HL-60 (cell line): ENCODE results near the gene ESR2.

Source experiments
- DNase-seq, 2 experiments: peaks; one replicate each; pipeline ENCODE4 v3.0.0-alpha.2; 2010 to 2020; ENCODE audit warnings: low read depth in 1 of 2, low spot score in 1 of 2
- H3K27ac ChIP-seq: fragments of 250-450 bp; sonication (Bioruptor Pico); replicated peaks from 2 replicates; pipeline ENCODE4 v1.5.1; 2020; ENCODE audit warnings: mild to moderate bottlenecking, moderate library complexity
- H3K27me3 ChIP-seq: fragments of 250-450 bp; sonication (Bioruptor Pico); 2 replicates; pipeline ENCODE4 v1.5.1; 2021; ENCODE audit warnings: mild to moderate bottlenecking, moderate library complexity; ENCODE audit not compliant: insufficient read depth, poor library complexity, severe bottlenecking
- H3K4me3 ChIP-seq: replicated peaks from 2 replicates; pipeline ENCODE4 v1.5.1; 2011; ENCODE audit warnings: mild to moderate bottlenecking, control low read depth, low read length; ENCODE audit not compliant: insufficient read depth
- CTCF ChIP-seq: IDR thresholded peaks from one replicate; pipeline ENCODE4 v1.5.1; 2011; ENCODE audit warnings: low read length, control low read depth, inconsistent platforms; ENCODE audit not compliant: insufficient read depth
- GABPA ChIP-seq: IDR thresholded peaks from 2 replicates; pipeline ENCODE4 v1.6.1; 2012; ENCODE audit warnings: low read depth
- POLR2AphosphoS5 ChIP-seq: IDR thresholded peaks from 2 replicates; pipeline ENCODE4 v1.6.1; 2012; ENCODE audit warnings: low read depth
- REST ChIP-seq: IDR thresholded peaks from 2 replicates; pipeline ENCODE4 v1.6.1; 2012; ENCODE audit warnings: low read depth; ENCODE audit not compliant: insufficient replicate concordance
- SPI1 ChIP-seq: IDR thresholded peaks from 2 replicates; pipeline ENCODE4 v1.6.1; 2012; ENCODE audit warnings: low read depth, mild to moderate bottlenecking, borderline replicate concordance

The ESR2 gene

GRCh38 chr14:64059454-64060198 lies 234.5 kb downstream of the ESR2 start:
- Histone ChIP-seq H3K4me3 (no peak overlapping the region), H3K27ac (no peak overlapping the region), H3K27me3 (peaks cover 3% of the 10 kb centered on the region)
- TF ChIP-seq CTCF (no peak), GABPA (no peak), SPI1 (no peak), POLR2AphosphoS5 (no peak), REST (no peak)
- DNase-seq: no peak

GRCh38 chr14:64053694-64054669 lies 240.2 kb downstream of the ESR2 start:
- peaks cover 3% of the 10 kb centered on the region for H3K27me3 ChIP-seq
- H3K27ac ChIP-seq: no peak overlapping the region
- no peak overlapping the region for H3K4me3 ChIP-seq
- TF ChIP-seq GABPA (no peak), POLR2AphosphoS5 (no peak), CTCF (no peak), REST (no peak), SPI1 (no peak)
- no peak for DNase-seq

- no peak overlapping the region for H3K4me3 ChIP-seq
- H3K27me3 ChIP-seq: no peaks in the 10 kb centered on the region
- no peak overlapping the region for H3K27ac ChIP-seq
- TF ChIP-seq REST: no peak
- no peak for TF ChIP-seq CTCF
- TF ChIP-seq GABPA: no peak
- no peak for TF ChIP-seq POLR2AphosphoS5
- DNase-seq: no peak
These were observed 244.4 kb downstream of the ESR2 start for GRCh38 chr14:64049616-64050381.
